ENCODE measurements around the gene DGKQ.

Gene DGKQ

DNA sequence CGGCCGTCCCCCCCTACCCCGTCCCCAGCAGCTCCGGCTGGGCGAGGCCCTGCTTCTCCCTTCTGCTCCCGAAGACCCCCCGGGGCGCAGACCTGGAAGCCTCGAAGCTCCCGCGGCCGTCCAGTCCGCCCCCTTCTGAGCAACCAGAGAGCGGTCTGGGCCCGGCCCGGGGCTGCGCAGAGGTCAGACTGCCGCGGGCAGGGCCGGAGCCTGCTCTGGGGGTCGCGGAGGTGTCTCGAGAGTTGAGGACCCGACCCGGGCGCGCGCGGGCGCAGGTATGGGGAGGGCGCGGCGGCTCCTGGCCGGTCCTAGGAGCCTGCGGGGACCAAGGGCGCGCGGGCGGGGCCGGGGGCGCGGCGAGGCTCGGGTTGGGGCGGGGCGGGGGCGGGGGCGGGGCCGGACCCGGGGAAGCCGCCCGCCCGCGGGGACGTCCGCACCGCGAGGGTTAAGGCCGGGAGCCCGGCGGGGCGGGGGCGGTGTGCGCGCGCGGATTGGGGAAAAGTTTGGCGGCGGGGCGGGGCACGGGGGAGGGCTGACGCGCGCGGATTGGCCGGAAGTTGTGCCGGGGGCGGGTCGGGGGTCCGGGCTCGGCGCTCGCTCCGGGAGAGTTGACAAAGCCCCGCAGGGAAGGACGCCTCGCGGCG lies 37.8 kb upstream of the DGKQ start, which contains the start of gene FGFRL1:
Gene FGFRL1 (plus strand): TSS at position 605 of the 644 bp plus-strand sequence. CDS start 860 bp downstream, outside the sequence.
- peak; percentile 91 for DNase-seq
- Histone ChIP-seq H3K4me1 (no peaks in the 10 kb centered on the region; the same call in 1 of the 2 replicates), H3K9me3 (no peaks in the 10 kb centered on the region), H3K27me3 (peaks cover 50% of the 10 kb centered on the region), H3K4me3 (ENCODE audit: low read depth, low read length) (no peak within 1 kb of the TSS), H3K36me3 (no peaks in the 10 kb centered on the region)
- no peak for TF ChIP-seq CTCF (IDR thresholded peaks at IDR 0.05; ENCODE audit: low read depth, low read length)

DNA sequence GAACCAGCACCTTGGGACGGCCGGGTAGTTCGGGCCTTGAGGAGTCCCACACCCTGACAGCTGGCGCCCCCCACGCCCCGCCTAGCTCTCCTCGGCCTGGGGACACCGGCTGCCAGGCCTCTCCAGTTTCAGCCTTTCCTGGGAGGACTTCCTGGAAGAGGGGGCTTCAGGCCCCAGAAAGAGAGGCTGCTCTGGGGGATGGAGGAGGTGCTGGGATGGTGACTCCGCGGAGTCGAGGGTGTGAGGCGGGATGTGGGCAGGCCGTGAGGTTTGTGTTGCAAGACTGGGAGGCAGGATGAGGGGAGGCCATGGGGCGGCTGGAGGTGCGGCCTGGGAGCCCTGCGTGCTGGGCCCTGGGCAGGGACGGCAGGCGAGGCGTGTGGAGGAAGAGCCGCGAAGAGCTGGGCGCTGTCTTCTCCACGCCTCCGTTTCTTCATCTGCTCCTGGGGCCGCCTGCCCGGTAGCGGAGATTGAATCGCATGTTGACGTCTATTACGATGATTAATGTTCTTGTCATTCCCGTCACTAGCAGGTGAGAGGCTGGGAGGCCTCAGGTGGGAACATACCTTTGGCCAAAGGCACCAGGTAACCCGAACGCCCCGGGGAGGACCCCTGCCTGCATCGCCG lies 37.1 kb upstream of the DGKQ start:
- TF ChIP-seq CTCF (IDR thresholded peaks at IDR 0.05; ENCODE audit: low read depth, low read length), result no peak
- Histone ChIP-seq H3K4me3 (ENCODE audit: low read depth, low read length) (no peak overlapping the region), H3K27me3 (peaks cover 53% of the 10 kb centered on the region), H3K36me3 (no peaks in the 10 kb centered on the region), H3K4me1 (no peaks in the 10 kb centered on the region; the same call in 1 of the 2 replicates), H3K9me3 (no peaks in the 10 kb centered on the region)
- peak; percentile 40 for DNase-seq

GRCh38 chr4:1009542-1010394 lies 36.4 kb upstream of the DGKQ start:
- no peak for TF ChIP-seq CTCF (IDR thresholded peaks at IDR 0.05; ENCODE audit: low read depth, low read length)
- Histone ChIP-seq H3K36me3 (no peaks in the 10 kb centered on the region), H3K4me1 (no peaks in the 10 kb centered on the region; the same call in 1 of the 2 replicates), H3K27me3 (peaks cover 60% of the 10 kb centered on the region), H3K9me3 (no peaks in the 10 kb centered on the region), H3K4me3 (ENCODE audit: low read depth, low read length) (peak overlapping the region; percentile 36)
- peak; percentile 72 for DNase-seq

GRCh38 chr4:1008840-1009541 lies 35.6 kb upstream of the DGKQ start:
- Histone ChIP-seq H3K27me3 (peaks cover 68% of the 10 kb centered on the region), H3K36me3 (no peaks in the 10 kb centered on the region), H3K4me1 (no peaks in the 10 kb centered on the region; the same call in 1 of the 2 replicates), H3K9me3 (no peaks in the 10 kb centered on the region), H3K4me3 (ENCODE audit: low read depth, low read length) (peak overlapping the region; percentile 36)
- TF ChIP-seq CTCF (IDR thresholded peaks at IDR 0.05; ENCODE audit: low read depth, low read length), result no peak
- no peak for DNase-seq

GRCh38 chr4:1006856-1007255 lies 33.5 kb upstream of the DGKQ start:
- H3K27me3 ChIP-seq, result peaks cover 79% of the 10 kb centered on the region

More at GRCh38 chr4:1006856-1007255, 33.5 kb upstream of the DGKQ start:
- no peak for TF ChIP-seq CTCF (IDR thresholded peaks at IDR 0.05; ENCODE audit: low read depth, low read length)
- H3K4me1 ChIP-seq, result no peaks in the 10 kb centered on the region; the same call in 1 of the 2 replicates
- H3K4me3 ChIP-seq (ENCODE audit: low read depth, low read length), result no peak overlapping the region
- DNase-seq, result no peak
- no peaks in the 10 kb centered on the region for H3K36me3 ChIP-seq
- H3K9me3 ChIP-seq, result no peaks in the 10 kb centered on the region
